NCI-H524 treated with DMSO at 0.1 percent for 48 hours (cell line): ENCODE measurements around the gene EREG.

ENCODE experiments used
- DNase-seq: peaks from one replicate; lab custom pipeline; 2025; lab: John Stamatoyannopoulos, UW

EREG gene

DNA sequence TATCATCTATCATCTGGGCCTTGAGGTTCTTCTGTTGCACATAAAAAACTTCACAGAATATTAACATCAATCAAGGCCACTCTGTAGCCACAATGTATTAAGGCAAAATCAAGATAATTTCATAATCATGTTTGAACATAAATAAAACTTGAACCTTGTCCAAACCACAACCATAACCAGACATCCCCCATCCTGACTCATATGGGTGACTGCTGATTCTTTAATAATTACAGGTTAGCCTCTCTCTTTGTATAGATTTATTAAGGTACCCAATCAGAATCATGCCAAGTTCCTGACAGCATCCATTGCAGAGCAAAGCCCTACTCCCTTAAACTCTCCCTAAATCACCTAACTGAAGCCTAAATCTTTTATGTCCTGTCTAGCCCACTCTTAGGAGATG, 63.3 kb downstream of the EREG start:
- no peak for DNase-seq

DNA sequence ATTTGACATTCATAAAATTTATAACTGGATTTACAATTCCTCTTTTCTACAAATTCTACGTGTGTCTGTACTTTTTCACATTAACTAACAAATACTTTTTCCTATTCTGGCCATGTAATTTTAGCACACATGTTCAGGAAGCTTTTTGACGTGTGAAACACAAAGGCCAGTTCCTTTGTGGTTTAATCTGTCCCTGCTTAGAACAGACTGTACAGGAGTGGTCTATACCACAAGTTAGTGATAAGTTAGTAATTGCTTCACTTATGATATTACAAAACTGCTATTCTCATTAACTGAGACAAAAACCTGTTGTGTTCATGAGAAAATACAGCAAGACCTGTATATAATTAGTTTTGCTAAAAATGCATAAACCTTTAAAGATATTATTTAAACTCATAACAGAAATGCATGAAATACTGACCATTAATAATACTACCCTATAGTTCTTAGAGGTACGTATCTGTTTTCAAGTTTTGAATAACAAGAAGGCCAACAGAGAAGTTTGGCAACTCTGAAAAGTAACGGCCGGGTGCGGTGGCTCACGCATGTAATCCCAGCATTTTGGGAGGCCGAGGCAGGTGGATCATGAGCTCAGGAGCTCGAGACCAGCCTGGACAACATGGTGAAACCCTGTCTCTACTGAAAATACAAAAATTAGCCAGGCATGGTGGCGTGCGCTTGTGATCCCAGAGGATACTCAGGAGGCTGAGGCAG, 66.3 kb downstream of the EREG start:
- no peak for DNase-seq

DNA sequence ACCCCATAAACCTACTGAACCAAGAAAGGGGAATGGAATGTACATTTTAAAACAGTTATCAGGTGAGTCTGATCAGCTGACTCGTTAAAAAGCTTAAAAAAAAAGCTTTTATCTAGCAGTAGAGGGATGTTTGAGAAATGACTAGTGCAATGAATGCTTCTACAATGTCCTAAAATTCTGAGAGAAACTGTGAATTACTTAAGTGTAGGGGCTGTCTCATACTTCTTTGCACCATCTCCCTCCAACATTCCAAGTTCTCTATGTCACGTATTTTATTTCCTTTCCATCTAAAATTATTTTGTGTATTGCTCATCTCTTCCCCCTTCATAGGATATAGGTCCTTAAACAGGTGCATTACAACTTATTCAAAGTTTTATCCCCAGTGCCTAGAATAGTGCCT, 68.1 kb downstream of the EREG start:
- DNase-seq = no peak

DNA sequence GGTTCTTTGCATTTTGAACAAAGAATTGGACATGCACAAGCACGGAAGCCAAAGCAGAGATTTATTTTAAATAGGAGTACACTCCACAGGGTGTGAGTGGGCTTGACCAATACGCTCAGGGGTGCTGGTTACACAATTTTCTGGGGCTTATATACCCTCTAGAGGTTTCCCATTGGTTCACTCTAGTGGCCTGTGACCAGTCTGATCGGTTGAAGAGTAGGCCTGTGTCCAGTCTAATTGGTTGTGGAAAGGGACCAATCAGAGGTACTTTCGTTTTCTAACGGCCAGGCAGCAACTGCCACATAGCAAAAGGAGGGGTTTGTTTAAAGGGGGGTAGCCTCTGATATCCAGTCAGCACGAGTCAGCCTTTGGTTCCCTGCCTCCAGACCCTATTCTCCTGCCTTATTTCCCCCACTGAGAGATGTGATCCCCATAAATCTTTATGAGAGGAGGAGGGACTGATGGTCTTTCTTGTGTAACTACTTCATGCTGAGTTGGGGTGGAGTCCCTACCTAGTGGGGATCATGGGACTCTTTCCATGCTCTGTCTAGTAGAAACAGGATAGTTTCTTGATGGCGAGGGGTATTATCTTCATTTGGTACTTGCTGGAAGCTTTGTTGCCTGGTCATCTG, 68.7 kb downstream of the EREG start:
- no peak for DNase-seq

DNA sequence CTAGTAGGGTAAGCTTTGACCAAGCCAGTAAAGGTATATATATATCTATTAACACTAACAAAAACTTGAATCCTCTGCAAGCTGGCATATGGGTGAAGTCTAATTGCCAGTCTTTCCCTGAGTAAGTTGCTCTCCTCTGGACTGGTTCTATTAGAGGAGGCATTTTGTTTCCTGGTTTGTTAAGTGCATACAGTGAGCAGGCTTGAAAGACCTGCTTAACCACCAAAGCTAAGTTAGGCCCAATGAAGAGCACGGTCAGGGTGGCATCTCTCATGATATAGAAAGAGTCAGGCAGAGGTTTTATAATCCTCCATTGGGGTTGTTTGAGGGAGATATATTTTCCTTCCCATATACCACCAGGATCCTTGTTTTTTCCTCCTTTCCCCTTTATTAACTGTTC, 70.4 kb downstream of the EREG start:
- no peak for DNase-seq

DNA sequence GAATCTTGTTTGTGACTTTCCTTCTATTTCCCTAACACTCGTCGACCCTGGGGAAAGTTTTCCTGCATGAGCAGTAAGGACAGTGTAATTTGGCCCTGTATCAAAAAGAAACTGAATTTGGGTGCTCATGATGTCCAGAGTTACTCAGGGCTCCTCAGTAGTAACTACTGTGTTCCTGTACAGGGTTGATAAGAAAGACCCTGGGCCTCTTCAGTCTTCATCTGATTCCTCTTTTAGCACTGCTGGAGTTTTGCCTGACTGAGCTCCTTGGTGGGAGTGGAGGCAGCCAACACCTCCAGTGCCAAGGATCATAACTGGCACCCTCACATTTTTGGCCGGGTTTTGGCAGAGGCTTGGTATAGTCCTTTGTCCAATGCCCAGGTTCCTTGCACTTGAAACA, 72.9 kb downstream of the EREG start:
- no peak for DNase-seq
